GM19455 (cell line): Measurements from ENCODE around the gene HOXC13.

Source experiments
- ATAC-seq: cut with Tn5 transposase; IDR thresholded peaks from one replicate; pipeline ENCODE4 v1.9.1; 2021; ENCODE audit not compliant: unreplicated experiment

Gene HOXC13

DNA sequence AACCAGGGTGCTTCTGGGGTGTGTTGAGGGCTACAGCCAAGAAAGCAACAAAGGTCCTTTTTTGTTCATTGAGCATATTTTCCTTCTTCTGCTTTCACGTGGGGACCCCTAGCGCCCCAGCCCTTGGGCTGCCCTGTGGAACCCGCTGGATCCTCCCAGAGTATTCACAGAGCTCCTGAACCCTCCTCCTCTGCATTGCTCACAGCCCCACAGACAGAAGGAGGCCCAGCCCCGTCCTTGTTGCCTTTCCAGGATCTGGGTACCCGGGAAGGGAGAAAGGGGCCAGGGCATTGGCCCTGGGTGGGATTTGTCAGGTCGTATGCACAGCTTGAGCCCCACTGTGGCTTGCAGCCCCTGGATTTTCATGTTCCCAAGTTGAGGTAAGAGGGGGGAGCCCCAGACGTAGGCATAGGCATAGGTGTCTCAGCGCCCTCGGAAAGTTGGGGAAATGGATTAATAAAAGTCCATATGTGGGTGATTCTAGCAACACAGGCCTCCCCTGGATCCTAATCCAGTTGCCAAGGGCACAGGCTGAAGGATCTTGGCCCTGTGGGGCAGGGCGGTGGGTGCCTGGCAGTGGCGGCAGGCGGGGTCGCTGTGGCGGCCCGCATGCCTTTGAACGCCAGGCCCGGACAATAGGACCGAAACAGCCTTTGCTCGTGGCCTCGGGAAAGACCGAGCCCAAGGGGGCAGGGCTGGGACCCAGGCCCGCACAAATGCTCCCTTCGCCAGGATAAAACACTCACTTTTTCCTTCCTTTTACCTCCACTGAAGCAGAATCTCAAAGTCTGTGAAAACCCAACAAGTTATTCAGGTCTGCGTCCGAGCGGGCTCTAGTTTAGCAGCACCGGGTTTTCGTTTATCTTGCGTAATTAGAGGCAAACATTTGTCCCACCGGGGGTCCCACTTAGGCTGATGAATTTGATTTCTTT, 43.3 kb downstream of the HOXC13 start:
- ATAC-seq, result no peak

DNA sequence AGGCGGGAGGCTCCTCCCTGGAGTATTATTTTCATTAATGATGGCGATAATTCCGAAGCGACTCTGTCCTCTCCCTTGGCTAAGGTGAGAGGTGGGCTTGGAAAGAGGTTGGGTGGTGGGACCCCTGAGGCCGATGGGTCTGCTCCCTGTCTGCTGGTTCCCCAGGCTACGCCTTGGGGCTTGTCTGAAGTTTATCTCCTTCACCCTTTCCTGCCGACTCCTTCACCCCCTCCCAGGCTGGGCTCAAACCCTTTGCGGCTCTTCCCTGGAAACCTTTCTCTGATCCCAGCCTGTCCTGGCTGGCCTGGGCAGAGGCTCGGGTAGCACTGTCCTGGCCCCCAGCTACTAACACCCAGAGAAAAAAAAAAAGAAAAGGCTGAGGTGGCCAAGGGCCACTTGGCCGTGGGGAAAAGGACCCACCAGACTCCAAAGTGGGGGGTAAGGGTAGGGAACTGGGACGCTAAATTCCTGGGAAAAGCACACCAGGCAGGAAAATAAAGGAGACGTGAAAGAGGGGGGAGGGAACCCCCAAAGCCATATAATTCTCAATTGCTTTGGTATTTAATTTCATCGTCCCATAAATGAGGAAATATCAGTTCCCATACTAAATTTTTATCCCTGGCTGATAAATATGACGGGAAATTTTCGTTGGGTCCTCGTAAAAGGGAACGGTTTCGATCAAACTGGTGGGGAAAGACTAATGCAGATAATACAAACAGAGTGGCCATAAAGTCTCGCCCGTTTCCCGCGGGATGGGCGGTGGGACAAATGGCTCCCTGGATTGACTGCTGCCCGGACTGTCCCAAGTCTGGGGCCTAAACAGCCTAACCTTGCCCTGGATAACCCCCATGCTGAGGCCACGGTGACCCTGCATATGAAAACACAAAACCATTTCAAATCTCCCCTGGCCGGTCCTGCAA, 44.3 kb downstream of the HOXC13 start:
- ATAC-seq, result no peak

DNA sequence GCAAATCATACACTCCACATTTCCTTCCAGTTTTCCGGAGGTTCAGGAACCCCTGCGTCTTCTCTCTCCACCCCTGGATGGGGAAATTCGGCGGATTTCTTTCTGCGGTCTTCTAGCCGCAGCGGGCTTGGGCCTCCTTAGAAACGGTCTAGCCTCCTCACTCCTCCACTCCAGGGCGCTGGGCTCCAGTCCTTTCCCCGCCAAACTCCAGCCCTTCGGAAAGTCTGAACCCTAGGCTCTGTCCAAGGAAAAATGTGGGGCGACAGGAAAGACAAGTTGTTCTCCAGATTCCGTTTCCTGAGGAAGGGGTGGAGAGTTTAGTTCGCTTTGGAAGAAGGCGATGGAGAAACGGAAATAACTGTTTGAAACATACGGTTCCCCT, 44.9 kb downstream of the HOXC13 start:
- ATAC-seq, result no peak

DNA sequence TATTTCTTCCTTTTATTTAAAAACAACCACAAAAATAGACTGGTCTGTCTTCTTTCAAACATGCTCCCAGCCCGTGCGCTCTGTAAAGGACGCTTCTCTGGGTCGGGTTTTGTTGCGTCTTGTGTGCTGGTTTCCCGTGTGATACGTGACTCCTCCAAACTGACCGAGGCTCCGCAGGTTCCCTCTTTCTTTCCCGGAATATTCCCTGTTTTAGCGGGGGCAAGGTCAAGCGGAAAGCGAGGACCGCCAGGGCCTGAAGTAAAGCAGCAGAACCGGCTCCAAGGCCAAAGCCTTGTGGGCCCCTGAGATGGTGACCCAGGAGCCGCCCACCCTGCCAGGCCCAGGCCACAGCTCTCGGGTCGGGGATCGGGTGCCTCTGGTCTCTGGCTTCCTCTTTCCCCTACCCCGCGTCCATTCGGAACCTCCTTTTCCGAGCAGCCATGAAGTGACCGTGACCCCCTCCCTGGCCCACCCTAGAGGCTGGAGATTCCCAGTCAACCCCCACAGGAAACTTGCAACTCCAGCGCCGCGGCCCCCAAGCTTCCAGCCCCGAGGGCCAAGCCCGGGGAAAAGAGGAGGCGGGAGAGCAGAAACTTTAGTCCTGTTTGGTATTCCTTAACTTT, 45.4 kb downstream of the HOXC13 start:
- no peak for ATAC-seq

DNA sequence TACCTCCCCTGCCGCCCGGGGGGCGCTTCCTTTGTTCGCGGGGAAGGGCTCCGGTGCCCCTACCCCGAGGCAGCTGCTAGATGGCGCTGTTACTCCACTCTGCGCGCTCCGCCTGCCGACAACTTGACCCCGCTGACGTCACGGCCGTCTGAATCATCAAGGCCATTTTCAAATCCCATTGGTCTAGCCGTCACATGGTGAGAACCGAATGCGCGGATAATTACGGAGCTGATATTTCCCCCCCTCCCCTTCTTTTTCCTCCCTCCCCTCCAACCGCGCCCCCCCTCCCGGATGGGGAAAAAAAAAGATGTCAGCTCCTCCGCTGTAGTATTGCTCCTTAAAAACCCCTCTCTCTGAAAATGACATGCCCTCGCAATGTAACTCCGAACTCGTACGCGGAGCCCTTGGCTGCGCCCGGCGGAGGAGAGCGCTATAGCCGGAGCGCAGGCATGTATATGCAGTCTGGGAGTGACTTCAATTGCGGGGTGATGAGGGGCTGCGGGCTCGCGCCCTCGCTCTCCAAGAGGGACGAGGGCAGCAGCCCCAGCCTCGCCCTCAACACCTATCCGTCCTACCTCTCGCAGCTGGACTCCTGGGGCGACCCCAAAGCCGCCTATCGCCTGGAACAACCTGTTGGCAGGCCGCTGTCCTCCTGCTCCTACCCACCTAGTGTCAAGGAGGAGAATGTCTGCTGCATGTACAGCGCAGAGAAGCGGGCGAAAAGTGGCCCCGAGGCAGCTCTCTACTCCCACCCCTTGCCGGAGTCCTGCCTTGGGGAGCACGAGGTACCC, 46.5 kb downstream of the HOXC13 start, which contains the start of gene HOXC10:
Gene HOXC10 (plus strand): TSS at position 246 of the 791 bp plus-strand sequence. CDS start 114 bp downstream, at position 360.
- no peak for ATAC-seq

DNA sequence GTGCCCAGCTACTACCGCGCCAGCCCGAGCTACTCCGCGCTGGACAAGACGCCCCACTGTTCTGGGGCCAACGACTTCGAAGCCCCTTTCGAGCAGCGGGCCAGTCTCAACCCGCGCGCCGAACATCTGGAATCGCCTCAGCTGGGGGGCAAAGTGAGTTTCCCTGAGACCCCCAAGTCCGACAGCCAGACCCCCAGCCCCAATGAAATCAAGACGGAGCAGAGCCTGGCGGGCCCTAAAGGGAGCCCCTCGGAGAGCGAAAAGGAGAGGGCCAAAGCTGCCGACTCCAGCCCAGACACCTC, 47.0 kb downstream of the HOXC13 start:
- ATAC-seq, result no peak

DNA sequence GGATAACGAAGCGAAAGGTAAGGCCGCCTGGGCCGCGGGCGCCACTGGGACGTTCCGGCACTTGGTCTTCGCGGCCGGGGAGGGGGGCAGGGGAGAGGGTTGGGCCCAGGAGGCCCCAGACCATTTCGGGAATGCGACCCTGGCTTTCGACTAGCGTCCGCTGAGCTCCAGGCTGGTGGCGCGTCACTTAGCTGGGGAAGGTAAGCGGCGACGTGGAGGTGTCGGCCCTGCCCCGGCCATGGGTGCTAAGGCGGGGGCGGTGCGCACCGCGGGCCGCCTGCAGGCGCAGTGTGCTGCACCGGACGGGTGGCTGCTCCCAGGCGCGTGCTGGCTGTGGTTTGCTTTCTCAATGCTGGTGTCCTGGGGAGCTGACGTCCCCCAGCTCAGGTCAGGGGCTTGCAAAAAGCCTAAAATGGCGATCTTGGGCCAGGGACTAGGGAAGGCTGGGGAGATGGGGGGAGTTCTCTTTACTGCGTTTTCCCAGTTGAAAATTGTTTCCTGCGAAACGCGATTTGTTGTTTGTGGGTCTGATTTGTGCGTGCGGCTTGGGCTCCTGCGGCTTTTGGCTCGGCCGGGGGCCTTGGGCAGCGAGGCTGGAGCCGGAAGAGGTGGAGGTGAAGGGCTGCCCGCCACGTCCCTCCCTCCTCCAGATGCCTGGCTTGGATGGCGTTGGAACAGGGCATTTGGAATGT, 47.5 kb downstream of the HOXC13 start:
- no peak for ATAC-seq

DNA sequence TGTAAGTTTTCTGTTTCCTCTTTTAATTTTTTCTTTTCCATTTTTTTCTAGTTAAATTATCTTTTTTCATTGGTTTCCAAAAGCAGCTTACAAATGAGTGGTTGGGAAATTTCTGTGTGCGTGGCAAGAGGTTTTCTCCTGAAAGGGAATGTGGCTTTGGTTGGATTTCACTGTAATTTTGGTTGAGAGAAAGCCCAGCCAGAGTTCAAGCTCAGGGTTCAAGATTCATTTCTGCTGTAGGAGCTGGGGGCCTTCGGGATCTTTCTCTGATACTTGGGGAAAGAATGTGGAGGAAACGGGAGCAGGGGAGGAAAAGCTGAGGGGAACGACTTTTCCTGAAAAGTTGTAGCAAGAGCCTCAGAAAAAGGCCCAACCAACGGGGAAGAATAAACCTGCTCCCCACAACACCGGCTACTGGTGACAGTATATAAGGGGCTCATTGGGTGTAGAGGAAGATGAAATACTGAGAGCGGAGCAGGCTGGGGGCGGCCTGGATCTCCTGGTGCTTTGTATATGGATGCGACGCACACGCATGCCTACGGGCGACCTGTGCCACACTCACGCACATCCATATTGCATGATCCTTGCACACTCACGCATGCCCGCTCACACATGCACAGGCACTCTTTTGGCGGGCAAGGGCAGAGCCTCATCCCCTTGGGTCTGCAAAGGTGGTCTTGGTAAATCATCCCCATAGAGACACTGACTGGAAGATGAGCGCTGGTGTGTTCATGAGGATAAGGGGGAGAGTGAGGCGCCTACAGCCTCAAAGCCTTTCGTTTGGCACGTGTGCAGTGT, 48.3 kb downstream of the HOXC13 start:
- ATAC-seq, result no peak

DNA sequence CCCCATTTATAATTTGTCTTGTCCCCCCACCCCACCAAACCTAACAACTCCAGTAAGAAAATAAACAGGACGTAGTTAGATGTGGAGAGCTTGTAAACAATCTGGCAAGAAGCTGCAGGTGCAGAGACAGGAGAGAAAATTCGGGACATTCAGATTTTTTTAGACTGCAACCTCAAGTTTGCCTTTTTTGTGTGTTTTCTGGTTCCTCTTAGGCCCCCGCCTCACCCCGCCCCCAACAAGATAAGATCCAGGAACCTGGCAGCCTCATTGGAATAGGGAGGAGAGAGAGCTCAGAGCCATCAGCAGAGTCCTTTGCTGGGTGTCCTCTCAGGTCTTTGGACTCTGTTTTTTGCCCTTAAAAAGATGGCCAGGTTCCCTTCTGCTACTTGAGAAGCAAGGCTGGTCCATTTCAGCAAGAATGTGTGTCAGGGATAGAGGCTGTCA, 49.2 kb downstream of the HOXC13 start:
- no peak for ATAC-seq

DNA sequence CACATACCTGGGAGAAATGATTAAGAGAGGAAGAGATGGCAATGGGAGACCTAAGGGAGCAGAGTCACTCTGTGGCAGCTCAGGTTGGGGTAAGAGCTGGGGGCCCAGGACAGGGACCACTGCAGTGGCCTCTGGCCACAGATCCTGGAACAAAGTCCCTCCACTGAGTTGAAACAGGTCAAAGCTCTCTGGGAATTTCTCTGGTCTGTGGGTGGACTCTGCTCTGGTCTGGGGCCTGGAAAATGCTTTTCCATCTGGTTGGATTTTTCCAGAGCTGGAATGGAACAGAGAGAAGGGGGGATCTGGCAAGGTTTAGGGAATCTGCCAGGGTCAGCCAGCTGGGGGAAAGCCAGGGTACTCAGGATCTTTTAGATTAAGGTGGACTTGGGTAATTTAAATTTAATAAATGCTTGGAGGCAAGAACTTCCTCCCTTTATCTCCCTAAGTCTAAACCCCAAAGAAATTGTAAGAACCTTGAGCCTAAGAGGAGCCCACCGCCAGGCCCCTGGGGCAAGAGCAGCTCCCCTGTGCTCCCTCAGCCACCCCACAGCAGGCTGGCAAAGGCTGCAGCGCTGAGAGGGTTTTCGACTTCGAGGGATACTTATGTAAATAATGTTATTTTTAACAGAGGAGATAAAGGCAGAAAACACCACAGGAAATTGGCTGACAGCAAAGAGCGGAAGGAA, 50.1 kb downstream of the HOXC13 start:
- ATAC-seq, result no peak

DNA sequence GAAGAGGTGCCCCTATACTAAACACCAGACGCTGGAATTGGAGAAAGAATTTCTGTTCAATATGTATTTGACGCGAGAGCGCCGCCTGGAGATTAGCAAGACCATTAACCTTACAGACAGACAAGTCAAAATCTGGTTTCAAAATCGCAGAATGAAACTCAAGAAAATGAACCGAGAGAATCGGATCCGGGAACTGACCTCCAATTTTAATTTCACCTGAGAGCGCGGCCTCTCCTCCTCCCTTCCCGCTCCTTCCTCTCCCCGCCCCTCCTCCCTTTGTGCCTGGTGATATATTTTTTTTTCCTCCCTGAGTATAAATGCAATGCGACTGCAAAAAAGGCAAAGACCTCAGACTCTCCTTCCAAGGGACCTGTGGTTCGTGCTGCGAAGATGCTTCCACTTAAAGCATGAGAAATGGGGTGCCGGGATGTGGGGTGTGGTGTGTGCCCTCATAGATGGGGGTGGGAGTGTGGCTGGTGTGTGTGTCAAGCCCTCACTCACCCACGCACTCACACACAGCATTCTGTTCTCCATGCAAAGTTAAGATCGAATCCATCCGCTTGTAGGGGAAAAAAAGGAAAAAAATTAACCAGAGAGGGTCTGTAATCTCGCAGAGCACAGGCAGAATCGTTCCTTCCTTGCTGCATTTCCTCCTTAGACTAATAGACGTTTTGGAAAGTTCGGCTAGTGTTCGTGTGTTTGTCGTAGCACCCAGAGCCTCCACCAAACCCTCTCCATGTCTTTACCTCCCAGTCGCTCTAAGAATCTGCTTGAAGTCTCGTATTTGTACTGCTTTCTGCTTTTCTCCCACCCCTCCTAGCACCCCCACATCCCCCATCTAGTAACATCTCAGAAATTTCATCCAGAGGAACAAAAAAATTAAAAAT, 50.8 kb downstream of the HOXC13 start:
- no peak for ATAC-seq

DNA sequence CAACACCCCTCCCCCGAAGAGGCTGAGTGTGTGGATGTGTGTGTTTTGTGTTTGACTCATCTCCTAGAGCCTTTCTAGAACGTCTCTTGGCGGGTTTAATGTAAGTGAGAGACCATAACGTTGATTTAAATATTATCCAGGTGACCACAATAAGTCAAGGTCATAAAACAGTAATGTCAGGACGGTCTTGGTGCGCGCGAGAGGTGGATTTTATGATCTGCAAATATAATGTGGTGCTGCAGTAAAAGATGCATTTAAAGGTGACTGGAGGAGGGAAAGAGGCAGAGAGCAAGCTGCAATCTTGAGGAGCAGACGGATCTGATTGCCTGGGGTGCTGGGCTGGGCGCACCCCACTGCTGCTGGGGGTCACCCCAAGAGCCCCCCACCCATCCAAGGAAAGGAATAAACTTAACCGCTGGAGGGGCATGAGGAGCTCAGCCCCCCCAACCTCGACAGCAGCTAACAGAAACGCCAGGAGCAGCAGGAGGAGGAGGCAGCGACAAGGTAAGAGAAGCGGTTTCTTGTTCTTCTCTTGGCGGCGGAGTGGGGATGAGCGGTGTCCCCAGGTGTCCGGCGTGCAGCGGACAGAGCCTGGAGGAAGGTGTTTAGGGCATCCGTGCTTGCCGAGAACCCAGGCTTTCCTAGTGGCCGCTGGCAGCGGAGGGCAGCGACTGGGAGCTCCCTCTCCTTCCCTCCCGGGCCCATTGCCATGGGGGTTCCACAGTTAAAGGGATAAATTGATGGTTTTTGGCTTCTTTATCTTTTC, 51.9 kb downstream of the HOXC13 start:
- no peak for ATAC-seq

DNA sequence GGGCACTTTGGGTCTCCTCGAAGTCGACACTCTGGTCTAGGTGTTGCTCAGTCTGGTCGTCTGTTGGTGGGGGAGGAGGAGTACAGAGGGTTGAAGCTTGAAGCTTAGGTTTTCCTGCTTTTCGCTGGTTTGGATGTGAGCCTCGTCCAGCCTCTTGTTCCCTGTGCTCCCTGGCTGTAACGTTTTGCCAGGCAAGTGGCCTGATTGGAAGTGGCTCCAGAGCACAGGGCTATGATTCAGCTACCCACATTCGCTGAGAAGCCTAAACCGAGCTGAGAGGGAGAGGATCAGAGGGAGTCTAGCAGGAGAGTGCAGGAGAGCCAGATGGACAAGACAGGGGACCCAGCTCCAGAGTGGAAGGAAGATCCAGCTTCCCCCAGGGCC, 52.4 kb downstream of the HOXC13 start:
- no peak for ATAC-seq

DNA sequence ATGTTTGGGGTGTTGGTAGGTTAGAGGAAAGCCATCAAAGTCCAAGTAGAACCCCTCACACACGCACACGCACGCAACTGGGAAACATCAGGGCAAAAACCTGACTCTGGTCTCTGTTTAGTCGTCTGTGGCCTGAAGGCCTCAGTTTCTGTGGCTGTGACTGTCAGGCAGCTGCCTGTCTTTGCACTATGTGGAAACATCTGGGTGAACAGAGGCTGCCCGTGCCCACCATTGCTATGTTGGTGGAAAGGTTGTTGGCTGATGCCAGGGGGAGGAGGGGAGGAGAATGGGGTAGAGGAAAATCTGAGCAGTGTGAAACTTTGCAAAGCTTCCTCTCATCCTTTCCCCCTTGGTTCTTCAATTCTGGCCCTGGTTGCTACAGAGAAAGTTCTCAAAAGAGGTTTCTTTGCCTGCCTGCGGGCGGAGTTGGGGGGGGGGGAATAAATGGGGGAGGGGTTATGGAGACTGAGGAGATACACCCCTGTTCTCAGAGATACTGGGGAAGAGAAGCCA, 53.8 kb downstream of the HOXC13 start:
- no peak for ATAC-seq

DNA sequence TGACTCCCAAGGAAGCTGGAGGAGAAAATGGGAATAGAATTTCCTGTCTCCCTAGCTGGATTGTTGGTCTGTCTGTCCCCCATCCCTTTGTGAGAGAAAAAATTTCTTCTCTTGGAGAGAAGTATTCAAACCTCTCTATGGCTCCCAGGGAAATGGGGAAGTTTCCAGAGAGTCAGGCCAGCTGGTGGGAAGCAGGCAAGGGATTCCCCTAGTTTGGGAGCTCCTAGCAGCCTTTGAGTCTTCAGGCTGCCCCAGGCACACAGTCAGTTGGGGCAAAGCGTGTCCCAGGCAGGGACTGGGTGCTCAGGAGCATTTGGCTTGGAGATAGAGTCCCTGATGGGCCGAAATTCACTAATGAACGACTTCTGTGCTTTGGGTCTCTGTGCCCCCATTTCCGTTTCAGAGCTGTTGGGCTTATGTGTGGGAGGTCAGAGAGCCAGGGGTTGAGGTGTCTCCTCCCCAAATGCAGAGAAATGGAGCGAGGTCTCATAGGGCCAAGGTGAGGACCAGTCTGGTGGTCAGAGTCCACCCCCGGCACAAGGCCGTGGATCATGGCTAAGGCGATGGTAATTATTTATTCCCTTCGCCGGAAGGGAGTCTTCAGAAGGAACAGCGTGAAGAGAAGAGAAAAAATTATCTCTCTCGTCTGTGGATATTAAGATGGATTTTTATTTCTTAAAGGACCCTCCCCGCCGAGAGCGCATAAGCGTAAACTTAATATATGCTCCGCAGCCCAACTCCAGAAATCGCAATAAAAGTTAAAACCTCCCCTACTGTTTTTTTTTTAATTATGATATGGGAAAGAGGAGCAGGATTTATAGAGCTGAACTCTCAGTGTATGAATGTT, 54.8 kb downstream of the HOXC13 start:
- no peak for ATAC-seq

DNA sequence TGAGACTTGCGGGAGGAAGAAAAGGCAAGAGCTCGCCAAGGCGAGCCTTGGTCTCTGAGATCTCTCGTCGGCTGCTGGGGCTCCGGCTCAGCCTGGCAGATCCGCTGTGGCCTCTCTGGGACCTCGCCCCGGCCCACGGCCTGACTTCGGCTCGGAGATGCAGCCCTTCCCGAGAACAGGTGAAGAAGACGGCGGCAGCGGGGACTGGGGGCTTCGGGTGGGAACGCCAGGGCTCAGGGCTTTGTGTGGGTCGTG, 55.3 kb downstream of the HOXC13 start:
- no peak for ATAC-seq
